ENCODE data around the gene RASGRF2.
A peak's percentile ranks its signal among the peaks of the same experiment; 100 is the strongest.
"Not testable (repeated sequence)": the region's sequence is repeated elsewhere in the genome, so short reads cannot be mapped to it uniquely, and the experiment has no call there.

Gene RASGRF2

DNA sequence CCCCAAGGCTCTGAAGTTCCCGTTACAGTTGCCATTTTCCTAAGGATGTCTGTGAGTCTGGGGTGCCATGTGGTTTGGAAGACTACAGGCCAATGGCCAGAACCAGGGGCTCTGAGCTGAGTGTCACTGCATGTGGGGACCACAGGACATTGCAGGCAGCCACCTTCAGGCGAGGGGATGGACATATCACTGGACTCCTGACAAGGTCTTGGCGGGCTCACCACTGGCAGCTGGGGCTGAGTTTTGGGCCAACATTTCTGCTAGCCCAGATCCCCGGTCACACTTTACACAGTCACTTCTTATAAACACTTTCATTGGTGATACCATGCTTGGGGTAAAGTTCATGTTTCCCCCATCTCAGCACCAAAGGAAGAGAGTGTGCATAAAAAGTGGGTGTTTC lies 109.8 kb downstream of the RASGRF2 start:
- DNase-seq (ENCODE audit: low spot score) = no peak

DNA sequence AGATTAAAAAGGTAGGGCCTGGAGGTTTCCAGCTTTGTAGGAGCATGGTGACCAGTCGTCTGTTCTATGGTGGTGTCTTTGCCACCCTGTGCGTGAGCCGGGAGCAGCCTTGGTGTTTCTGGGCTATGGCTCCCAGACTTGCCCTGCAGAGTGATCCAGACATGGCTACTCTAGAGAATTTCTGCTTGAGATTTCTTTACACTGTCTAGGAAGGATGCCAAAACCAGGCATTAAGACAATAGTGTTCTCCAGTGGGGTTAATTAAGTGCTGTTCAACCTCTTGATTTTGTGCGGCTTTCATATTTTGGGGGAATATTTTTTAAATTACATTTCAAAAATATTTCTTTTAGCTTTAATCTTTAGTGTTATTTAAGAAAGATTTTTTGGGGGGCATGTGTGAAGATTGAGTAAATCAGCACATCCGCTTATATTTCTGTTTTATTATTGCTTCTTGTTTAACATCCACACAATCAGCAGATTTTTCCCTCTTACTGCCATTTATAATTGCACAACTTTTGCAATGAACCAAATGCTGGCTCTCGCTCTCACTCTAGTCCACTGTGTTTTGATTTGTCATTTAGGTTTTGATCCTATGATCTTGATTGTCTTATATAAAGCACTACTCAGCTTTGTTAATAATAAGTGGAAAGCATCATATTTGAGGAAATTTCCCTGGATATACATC lies 110.5 kb downstream of the RASGRF2 start:
- peak; percentile 54 for DNase-seq (ENCODE audit: low spot score)

DNA sequence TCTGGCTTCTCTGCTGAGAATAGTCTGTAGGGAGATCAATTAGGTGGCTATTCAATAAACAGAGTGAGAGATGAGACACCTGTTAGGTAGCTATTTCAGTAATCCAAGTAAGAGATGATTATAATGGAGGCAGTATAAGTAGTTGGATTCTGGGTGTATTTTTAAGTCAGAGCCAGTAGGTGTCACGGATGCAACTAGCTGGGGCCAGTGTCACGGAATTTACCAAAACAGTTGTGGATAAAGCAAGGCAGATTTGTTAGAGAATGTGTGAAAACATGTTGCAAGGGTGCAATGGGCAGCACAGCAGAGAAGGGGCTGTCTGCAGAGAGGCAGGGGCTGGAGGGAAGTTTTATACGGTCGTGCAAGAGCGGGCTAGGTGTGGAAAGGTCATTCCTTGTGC lies 114.9 kb downstream of the RASGRF2 start:
- DNase-seq (ENCODE audit: low spot score) = no peak

GRCh38 chr5:81077105-81077504 lies 116.9 kb downstream of the RASGRF2 start:
- DNase-seq (ENCODE audit: low spot score) = no peak

DNA sequence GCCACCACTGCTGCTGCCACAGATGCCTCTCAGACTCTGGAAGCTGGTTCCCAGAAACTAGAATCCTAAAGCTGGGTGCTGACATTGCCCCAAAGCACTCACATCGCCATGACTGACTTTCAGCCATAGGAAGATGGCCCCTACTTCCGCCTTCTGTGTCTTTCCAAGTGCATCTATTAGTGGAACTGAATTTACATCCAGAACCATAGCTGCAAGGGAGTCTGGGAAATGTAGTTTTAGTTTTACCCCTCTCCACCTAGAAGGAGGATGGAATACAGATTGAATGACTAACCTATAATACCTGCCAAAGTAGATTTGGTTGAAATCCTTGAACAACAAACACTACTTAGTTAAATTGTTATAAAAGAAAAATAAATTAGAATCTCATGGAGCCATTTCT lies 118.8 kb downstream of the RASGRF2 start:
- no peak for DNase-seq (ENCODE audit: low spot score)

GRCh38 chr5:81080809-81081460 lies 120.8 kb downstream of the RASGRF2 start:
- no peak for DNase-seq (ENCODE audit: low spot score)

DNA sequence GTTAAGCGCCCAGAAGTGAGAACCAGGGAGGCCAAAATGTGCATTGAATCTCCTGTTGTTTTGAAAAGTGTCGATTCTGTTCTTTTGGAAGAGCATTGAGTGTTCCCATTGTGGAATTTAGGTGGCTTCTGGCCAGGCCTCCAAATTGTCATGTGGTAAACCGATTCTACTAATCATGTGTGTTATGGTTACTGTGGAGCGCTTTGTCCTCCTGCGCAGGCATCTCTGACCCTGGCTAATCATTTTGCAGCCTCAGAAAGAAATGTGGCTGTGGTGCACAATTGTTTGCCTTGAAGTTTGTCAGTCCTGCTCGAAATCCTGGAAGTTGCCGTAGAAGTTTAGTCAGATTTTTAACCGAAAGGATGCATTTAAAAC lies 121.3 kb downstream of the RASGRF2 start:
- DNase-seq (ENCODE audit: low spot score) = no peak

DNA sequence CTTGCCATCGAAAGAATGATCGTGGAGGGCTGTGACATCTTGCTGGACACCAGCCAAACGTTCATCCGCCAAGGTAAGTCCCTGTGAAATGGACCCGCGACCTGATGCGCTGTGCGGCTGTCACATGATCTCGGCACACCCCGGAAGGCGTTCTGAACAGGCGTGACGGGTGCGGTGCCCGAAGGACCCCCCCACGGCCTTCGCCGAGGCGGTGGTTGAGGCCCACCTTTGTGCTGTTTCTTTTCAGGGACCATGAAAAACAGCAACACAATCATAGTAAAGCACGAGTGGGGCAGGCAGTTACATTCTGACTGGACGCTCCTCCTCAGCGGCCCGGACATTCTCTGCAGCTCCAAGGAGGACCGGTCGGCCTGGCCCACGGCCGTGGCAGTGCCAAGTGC lies 126.7 kb downstream of the RASGRF2 start:
- DNase-seq (ENCODE audit: low spot score) = no peak

- no peak for DNase-seq (ENCODE audit: low spot score)
Measured at GRCh38 chr5:81091199-81091598, 131.0 kb downstream of the RASGRF2 start.

GRCh38 chr5:81093536-81094196 lies 133.5 kb downstream of the RASGRF2 start:
- DNase-seq (ENCODE audit: low spot score) = no peak

GRCh38 chr5:81095835-81096234 lies 135.7 kb downstream of the RASGRF2 start:
- no peak for DNase-seq (ENCODE audit: low spot score)

DNA sequence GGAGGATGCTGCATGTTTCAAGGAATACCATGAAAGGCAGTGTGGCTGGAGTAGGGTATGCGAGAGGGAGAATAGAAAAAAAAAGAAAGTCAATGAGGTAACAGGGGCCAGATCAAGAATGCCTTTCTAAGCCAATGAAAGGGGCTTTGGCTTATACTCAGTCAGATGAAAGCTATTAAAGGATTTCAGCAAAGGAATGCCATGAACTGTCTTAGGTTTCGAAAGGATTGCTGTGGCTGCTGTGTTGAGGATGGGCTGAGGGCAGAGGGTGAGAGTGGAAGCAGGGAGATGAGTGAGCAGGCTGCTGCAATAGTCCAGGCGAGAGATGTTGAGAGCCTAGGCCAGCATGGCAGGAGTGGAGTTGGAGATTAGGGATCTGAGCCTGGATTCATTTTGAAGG lies 137.6 kb downstream of the RASGRF2 start:
- peak; percentile 55 for DNase-seq (ENCODE audit: low spot score)

GRCh38 chr5:81105261-81105877 lies 145.2 kb downstream of the RASGRF2 start:
- no peak for DNase-seq (ENCODE audit: low spot score)

GRCh38 chr5:81115261-81115660 lies 155.1 kb downstream of the RASGRF2 start:
- DNase-seq (ENCODE audit: low spot score) = no peak

GRCh38 chr5:81117566-81117965 lies 157.4 kb downstream of the RASGRF2 start:
- no peak for DNase-seq (ENCODE audit: low spot score)

DNA sequence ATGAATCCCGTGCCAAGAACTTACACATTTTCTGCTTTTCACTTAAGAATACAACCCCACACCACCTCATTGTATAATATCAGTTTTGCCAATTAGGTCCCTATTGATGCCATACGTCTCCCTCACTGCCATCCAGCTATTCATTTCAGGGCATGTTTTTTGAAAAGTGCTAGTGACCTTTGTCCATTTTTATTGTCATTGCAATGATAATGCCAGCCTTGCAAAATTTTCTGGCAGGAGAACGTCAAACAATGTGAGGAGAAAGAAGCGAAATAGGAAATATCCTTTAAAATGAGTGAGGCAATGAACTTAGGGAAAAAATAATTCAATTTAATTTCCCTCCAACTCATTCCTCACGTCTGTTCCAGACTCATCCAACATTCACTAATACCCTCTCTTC lies 161.1 kb downstream of the RASGRF2 start:
- DNase-seq (ENCODE audit: low spot score) = no peak

- no peak for DNase-seq (ENCODE audit: low spot score)
Measured at GRCh38 chr5:81121836-81122630, 161.9 kb downstream of the RASGRF2 start.

DNA sequence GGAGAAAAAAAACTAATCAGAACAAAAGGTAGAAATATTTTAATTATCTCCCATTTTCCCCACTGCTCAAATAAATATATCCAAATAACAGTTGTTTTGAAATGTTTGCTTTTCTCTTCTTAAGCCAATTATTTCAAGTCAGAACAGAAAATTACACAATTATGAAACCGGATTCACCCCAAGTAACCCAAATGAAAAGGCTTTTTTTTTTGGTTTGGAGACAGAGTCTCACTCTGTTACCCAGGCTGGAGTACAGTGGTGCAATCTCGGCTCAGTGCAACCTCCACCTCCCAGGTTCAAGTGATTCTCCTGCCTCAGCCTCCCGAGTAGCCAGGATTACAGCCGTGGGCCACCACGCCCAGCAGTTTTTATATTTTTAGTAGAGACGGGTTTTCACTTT lies 164.5 kb downstream of the RASGRF2 start:
- DNase-seq (ENCODE audit: low spot score) = not testable (repeated sequence)

DNA sequence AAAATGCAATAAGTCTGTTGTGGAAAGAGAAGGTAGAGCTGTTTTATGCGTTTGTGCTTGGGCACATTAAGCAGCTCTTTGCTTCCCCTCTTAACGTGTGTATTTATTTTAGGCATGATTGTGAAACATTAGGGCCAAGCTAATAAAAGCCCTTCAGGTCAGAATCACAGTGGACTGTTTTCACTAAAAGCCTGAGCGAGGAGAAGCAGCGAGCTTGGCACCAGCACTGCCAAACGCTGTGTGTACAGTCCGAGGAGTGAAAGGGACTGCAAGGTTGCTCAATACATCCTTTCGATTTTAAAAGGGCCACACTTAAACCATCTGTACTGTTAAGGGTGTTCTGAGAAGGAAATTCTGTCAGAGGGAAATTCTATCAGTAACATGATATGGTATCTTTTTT lies 165.8 kb downstream of the RASGRF2 start:
- DNase-seq (ENCODE audit: low spot score) = no peak

GRCh38 chr5:81128416-81128815 lies 168.3 kb downstream of the RASGRF2 start:
- no peak for DNase-seq (ENCODE audit: low spot score)

DNA sequence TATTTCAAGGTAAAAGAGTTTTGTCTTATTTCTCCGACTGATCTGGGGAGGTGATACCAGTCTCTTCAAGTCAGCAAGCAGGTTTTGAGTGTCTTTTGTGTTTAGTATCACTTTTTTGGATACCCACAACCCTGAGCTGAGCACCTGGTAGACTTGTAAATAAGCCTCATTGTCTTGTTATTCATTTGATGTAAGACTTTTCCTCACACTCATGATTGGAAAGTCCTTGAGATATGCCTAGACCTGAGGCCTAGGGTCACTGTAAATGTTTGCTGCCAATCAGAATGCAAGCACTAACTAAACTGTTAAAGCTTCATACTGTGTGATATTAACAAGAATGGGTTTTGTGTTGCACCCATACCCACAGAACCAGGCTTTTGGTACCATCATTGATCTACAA lies 172.2 kb downstream of the RASGRF2 start:
- DNase-seq (ENCODE audit: low spot score) = no peak

DNA sequence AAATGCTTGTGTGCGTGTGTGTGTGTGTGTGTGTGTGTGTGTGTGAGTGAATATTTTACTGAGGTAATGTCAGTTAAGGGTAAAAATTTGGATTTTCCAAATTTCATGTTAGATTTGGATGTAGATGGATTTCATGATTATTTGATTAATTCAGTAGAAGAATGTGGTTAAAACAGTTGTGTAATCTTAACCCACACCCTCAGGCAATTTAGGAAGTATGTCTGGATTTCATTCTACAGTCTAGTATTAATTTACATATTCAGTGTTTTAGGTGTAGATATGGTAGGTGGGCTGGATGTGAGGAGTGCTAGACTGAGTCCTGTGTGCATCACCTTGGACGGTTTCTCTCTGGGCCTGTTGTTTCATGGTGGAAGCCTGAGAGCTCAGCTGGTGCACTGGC lies 173.9 kb downstream of the RASGRF2 start:
- no peak for DNase-seq (ENCODE audit: low spot score)
